ENCODE data around the gene CAPZB.

The CAPZB gene

GRCh38 chr1:19405761-19406487 is 79.4 kb downstream of the CAPZB start:
- DNase-seq (ENCODE audit: low spot score) = no peak

- no peak for DNase-seq (ENCODE audit: low spot score)
These were observed 80.1 kb downstream of the CAPZB start for GRCh38 chr1:19405195-19405760.

GRCh38 chr1:19404748-19405147 is 80.6 kb downstream of the CAPZB start:
- DNase-seq (ENCODE audit: low spot score) = no peak

GRCh38 chr1:19403256-19403655 is 82.1 kb downstream of the CAPZB start:
- no peak for DNase-seq (ENCODE audit: low spot score)

GRCh38 chr1:19402031-19402813 is 83.1 kb downstream of the CAPZB start:
- no peak for DNase-seq (ENCODE audit: low spot score)

GRCh38 chr1:19401535-19401889 is 83.8 kb downstream of the CAPZB start:
- DNase-seq (ENCODE audit: low spot score) = no peak

GRCh38 chr1:19400875-19401534 is 84.3 kb downstream of the CAPZB start:
- no peak for DNase-seq (ENCODE audit: low spot score)

GRCh38 chr1:19400192-19400611 is 85.1 kb downstream of the CAPZB start:
- peak; percentile 43 for DNase-seq (ENCODE audit: low spot score)

- peak; percentile 94 for DNase-seq (ENCODE audit: low spot score)
These were observed 87.0 kb downstream of the CAPZB start for GRCh38 chr1:19398309-19398760.

GRCh38 chr1:19397217-19397945 is 88.0 kb downstream of the CAPZB start:
- DNase-seq (ENCODE audit: low spot score) = no peak

- DNase-seq (ENCODE audit: low spot score) = no peak
These were observed 89.1 kb downstream of the CAPZB start for GRCh38 chr1:19396280-19396679.

- peak; percentile 50 for DNase-seq (ENCODE audit: low spot score)
These were observed 89.6 kb downstream of the CAPZB start for GRCh38 chr1:19395678-19396192.

- DNase-seq (ENCODE audit: low spot score) = no peak
These were observed 92.3 kb downstream of the CAPZB start for GRCh38 chr1:19393046-19393445.

GRCh38 chr1:19392221-19392620 is 93.1 kb downstream of the CAPZB start:
- no peak for DNase-seq (ENCODE audit: low spot score)

- DNase-seq (ENCODE audit: low spot score) = no peak
These were observed 93.8 kb downstream of the CAPZB start for GRCh38 chr1:19391596-19391981.

GRCh38 chr1:19390901-19391595 is 94.3 kb downstream of the CAPZB start:
- peak; percentile 83 for DNase-seq (ENCODE audit: low spot score)

GRCh38 chr1:19390166-19390850 is 95.0 kb downstream of the CAPZB start:
- no peak for DNase-seq (ENCODE audit: low spot score)

GRCh38 chr1:19388980-19389379 is 96.4 kb downstream of the CAPZB start:
- no peak for DNase-seq (ENCODE audit: low spot score)

- DNase-seq (ENCODE audit: low spot score) = no peak
These were observed 98.3 kb downstream of the CAPZB start for GRCh38 chr1:19387045-19387467.

GRCh38 chr1:19385869-19386591 is 99.3 kb downstream of the CAPZB start:
- DNase-seq (ENCODE audit: low spot score) = peak; percentile 79
